HG03460 (cell line): ENCODE measurements around the gene HTR1B.

Experiments used
- ATAC-seq: cut with Tn5 transposase; IDR thresholded peaks from one replicate; pipeline ENCODE4 v1.9.1; 2021; ENCODE audit not compliant: unreplicated experiment

Gene HTR1B, protein sequence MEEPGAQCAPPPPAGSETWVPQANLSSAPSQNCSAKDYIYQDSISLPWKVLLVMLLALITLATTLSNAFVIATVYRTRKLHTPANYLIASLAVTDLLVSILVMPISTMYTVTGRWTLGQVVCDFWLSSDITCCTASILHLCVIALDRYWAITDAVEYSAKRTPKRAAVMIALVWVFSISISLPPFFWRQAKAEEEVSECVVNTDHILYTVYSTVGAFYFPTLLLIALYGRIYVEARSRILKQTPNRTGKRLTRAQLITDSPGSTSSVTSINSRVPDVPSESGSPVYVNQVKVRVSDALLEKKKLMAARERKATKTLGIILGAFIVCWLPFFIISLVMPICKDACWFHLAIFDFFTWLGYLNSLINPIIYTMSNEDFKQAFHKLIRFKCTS

DNA sequence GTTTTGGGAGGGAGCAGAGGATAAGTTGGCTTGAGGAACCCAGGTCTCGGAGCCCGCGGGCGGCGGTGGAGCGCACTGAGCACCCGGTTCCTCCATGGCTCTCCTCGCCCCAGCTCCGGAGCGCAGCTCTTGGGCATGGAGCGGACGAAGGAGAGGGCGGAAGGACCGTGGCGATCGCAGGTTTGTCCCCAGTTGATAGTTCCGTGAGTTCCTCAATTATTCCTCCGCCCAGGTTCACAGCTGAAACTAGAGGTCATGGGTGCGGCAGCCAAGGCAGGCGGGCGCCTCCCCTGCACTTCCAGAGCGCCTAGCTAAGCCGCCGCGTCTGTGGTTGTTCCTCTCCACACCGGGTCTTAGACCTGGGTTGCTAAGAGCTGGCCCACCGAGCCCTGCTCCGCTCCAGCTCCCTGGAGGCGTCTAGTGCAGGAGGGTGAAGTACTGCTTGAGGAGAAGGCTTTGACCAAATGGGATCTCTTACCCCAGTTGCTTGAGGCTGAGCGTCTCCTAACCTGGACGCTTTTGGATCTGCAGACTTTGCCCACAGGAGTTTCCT lies at the start of gene HTR1B:
Gene HTR1B, minus strand, starts transcription at position 184 of the 553 bp plus-strand sequence. Its CDS starts 88 bp downstream, at position 96.
- ATAC-seq, result no peak

DNA sequence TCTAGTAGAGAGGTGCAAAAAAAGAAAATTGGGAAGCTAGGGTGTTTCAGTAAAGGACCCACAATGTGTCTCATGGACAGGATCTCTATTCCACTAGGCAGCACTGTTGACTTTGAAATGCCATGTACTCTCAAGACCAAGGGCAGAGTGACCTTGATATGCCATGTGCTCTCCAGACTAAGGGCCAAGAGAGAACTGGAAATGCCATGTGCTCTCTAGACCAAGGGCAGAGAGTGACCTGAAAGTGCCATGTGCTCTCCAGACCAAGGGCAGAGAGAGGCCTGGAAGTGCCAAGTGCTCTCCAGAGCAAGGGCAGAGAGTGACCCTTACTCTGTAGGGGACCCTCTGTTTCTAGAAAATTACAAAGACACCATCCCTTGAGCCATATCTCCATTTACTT lies 49.3 kb upstream of the HTR1B start:
- no peak for ATAC-seq

DNA sequence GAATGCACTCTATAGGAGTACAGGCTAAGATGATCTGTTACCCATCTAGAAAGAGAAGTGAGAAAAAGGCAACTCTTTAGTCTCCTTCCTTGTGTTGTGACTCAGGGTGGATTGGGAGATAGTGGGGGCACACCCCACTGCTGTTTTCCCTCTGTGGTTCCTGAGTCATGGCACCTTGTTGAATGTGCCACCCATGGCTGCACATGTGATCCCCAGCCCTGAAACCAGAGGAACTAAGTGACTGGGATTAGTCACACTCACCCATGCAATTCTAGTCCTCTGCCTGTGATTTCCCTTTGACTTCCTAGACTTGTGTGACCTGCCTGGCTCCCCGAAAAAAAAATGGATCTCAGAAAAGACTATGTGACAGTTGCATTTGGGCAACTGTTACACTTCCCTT lies 48.6 kb upstream of the HTR1B start:
- ATAC-seq, result no peak

- no peak for ATAC-seq
Observed at GRCh38 chr6:77502981-77503380, 39.7 kb upstream of the HTR1B start.

DNA sequence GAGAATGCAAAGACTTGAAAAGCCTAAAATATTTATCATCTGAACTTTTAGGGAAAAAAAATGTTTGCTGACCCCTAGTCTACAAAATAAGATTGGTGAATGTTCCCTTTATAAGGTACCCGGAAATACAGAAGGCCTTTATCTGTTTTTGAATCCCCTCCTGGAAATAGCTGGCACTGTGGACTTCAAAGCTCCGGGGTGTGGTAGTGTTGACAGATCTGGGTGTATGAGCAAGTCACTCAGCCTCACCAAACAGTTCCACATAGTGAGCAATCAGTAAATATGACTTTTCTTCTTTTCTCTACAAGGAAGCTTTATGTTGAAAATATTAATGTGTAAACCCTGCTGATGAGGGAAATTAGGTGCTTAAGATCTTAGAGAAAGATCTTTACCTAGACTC lies 29.2 kb upstream of the HTR1B start:
- no peak for ATAC-seq

GRCh38 chr6:77487808-77488425 lies 24.6 kb upstream of the HTR1B start:
- ATAC-seq, result no peak

DNA sequence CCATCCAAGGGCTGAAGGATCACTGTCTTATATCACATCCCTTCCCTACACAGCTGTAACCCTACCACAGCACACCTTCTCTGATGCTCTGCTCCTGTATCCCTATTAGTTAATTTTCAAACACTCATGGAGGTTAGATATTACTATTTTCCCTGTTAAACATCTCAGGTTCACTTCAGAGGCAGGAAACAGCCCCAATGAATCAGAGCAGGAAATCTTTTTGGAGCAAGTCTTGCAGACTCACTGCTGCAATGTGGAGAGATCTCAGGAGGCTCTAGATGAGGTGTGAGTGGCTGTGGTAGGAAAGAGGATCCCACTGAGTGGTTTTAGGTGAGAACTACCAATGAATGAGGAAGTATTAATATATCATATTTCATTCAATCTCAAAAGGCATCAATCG lies 19.7 kb upstream of the HTR1B start:
- no peak for ATAC-seq

DNA sequence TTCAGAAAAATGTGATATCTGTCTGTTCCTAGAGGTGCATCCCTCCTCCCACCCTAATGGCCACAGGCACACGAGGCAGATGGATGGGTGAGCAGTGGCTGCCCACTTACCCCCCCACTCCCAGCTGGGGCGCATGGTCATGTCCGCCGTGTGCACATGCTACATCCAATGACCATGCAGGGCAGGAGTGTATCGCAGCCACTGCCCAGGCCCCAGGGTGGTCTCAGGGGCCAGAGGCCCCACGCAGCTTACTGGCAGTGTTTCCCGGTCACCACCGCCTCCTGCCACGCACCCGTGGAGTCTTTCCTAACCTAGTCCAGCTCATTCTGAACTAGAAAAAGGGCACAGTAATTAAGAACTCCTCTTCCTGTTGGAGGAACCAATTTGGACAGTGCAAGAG lies 11.7 kb upstream of the HTR1B start:
- no peak for ATAC-seq

DNA sequence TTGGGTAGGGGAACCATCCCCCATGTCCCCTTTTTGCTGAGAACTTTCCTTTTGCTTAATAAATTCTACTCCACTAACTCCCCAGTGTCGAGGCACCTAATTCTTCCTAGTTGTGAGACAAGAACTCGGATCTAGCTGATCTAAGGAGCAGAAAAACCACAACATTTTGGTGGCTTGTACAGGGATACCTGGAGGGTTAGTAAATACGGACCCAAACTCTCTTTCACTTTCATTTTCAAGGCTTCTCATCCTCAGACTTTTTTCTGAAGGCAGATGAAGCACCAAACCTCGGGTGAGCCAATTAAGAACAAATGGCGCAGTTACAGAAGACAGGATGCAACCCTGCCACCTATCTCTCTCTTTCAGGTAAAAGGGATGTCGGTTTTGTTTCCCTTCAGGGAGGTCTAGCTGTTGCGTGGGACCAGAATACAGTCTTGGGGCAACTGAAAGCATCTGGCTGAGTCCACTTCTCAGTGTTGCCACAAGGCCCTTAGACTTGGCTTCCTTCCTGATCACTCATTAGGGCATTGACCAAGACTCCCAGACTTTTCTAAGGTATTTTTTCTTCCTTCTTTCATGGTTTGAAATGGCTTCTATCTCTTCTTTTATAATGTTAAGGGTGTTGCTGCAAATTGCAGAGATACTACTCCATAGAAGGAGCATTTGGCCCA lies 11.1 kb upstream of the HTR1B start:
- ATAC-seq, result no peak

DNA sequence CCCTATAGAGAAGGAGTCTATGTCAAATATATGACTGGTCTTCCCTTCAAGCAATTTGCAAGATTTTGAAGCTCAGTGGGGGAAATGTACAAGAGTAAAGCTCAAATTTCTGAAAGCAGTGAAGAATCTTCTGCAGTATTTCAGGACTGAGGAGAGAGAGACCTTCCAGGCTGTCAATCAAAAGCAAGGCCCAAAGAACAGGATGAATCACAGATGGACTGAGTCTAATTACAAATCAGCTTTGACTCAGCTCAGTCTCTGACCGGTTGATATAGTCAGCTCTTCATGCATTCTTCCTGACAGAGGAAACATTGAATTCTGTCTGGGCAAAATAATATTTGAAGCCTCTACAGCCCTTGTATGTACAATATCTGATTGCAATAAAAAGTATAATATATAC lies 7.7 kb upstream of the HTR1B start:
- no peak for ATAC-seq

DNA sequence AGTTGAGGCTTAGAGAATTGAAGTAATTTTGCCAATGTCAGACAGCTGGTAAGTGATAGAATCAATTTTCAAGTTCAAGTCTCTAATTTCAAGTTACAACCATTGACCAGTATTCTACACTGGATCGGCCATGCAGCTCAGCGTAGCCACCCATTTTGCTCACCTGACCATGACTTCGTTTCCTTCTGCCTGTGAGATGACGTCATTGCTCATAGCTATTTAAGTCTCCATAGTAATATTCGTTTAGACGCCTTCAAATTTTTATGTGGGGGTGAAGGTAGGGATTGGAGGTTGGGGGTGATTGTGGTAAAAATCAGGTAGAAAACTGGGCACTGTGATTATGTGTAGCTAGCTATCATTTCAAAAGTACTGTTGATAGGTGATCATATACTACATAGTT lies 5.6 kb upstream of the HTR1B start:
- no peak for ATAC-seq

GRCh38 chr6:77466451-77467437 lies 3.5 kb upstream of the HTR1B start:
- peak; percentile 78 for ATAC-seq

- ATAC-seq, result peak; percentile 83
Observed at GRCh38 chr6:77466055-77466450, 2.8 kb upstream of the HTR1B start.

DNA sequence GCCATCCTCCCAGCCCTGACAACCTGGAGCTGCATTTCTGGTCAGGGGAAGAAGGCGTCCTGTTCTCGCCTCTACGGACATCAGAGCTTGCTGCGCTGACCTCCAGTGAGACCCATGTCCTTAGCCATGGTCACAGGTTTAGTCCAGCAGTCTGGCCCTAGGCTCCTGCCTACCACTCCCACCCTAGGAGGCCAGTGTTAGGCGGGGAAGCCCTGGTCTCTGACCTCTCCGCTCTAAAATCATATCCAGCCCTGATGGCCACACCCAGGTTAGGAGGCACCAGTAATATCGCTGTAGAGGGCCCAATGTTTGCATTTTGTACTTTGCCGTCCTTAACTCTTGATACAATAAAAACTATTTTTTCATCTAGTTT lies 1.2 kb upstream of the HTR1B start:
- no peak for ATAC-seq

DNA sequence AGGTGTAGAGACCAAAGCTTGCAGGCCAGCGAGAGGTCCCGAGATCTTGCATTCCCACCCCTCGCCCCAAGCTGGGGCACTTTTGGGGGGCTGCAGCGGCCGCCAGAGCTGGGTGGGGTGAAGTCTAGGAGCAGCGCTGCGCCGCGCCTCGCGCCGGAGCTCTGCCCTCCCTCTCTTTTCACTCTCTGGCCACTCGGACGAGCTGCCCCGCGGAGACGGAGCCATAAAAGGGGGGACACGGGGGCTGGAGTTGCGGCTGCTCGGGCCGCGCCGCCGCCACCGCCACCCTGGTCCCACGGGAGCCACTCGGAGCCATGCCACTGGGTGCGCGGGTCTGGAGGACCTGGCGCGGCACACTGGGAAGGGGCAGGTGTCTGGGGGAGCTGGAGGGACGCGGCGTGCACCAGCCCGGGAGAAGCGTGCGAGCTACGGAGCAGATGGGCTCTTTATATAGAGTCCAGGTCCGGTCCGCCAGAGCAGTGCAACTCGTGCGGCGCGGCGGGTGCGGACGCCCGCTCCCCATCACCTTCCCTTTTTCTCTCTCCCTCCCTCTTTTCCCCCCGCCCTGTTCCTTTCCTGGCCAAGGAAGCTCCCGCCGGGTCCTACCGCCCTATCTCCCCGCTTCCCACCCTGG lies 687 bp upstream of the HTR1B start:
- no peak for ATAC-seq

- no peak for ATAC-seq
Observed at GRCh38 chr6:77462359-77463307, 658 bp downstream of the HTR1B start.

DNA sequence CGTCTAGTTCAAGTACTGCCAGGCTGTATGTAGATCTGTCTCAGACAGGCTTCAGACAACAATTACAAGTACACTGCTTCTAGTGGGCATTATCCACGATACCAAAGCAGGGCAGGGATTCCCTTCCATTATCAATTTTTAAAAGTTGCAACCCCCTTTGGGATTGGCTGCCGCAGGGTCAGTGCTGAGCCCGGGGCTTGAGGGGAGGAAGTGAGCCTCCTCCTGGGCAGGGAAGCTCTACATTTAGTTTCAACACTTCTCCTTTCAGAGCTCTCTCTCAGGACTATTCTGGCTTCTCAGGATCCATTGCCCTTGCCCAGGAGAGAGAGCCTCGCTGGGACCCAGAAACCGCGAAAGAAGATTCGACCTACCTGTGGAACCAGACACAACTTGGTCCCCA lies 1.5 kb downstream of the HTR1B start:
- no peak for ATAC-seq

- ATAC-seq, result no peak
Observed at GRCh38 chr6:77458421-77458820, 4.9 kb downstream of the HTR1B start.

DNA sequence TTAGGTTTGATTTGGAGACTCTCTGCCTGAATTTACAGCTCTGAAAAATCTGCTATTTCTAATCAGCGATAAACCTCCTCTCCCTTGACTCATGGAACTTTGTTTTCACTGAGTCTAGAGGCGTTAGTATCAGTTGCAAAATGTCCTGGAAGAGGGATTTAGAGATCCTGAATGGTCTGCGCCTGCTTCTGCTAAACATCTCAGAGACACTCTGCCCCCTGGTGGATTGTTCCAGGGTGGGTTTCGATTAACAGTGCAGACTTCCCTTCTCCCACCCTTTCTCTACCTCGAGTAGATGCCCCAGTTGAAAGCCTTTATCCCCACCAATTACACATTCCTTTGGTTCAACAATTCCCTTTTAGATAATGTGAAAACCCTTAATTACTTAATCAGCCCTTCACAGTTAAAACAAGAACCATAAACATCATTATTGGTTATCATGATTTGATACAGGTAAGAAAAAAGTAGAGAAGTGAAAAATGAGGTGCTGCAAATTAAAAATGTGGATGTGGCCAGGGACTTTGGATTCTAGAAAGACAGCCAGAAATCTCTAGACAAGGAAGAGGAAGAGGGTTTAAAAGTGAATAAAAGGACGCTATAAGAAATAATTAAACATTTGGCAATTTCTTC lies 5.5 kb downstream of the HTR1B start:
- ATAC-seq, result peak; percentile 85
